Stimulated activated naive CD4-positive, alpha-beta T cell treated with Interleukin-2 at 50 U/mL for 16 hours (primary cell): ENCODE data around the gene SRGN.
"Not testable (repeated sequence)": the region's sequence is repeated elsewhere in the genome, so short reads cannot be mapped to it uniquely, and the experiment has no call there.

Experiments used
- DNase-seq: peaks from one replicate; lab custom pipeline; 2025; lab: John Stamatoyannopoulos, UW

The SRGN gene

GRCh38 chr10:69087590-69088470 lies at the start of gene SRGN:
Gene SRGN (plus strand): TSS chr10:69088103. CDS start chr10:69088158, 55 bp downstream.
- peak; percentile 75 for DNase-seq

- not testable (repeated sequence) for DNase-seq
These were observed 47.0 kb upstream of the SRGN start for GRCh38 chr10:69040904-69041303.

GRCh38 chr10:69042417-69042816 lies 45.5 kb upstream of the SRGN start:
- no peak for DNase-seq

- no peak for DNase-seq
These were observed 45.1 kb upstream of the SRGN start for GRCh38 chr10:69042838-69043237.

GRCh38 chr10:69043931-69044531 lies 43.9 kb upstream of the SRGN start:
- DNase-seq, result peak; percentile 27

- DNase-seq, result no peak
These were observed 43.4 kb upstream of the SRGN start for GRCh38 chr10:69044546-69044945.

GRCh38 chr10:69045441-69046300 lies 42.2 kb upstream of the SRGN start:
- DNase-seq, result peak; percentile 26

- DNase-seq, result no peak
These were observed 40.6 kb upstream of the SRGN start for GRCh38 chr10:69047111-69047832.

- peak; percentile 8 for DNase-seq
These were observed 39.8 kb upstream of the SRGN start for GRCh38 chr10:69048103-69048502.

GRCh38 chr10:69049566-69049961 lies 38.3 kb upstream of the SRGN start:
- DNase-seq, result no peak

- no peak for DNase-seq
These were observed 36.6 kb upstream of the SRGN start for GRCh38 chr10:69051303-69051702.

- no peak for DNase-seq
These were observed 36.0 kb upstream of the SRGN start for GRCh38 chr10:69051710-69052487.

- no peak for DNase-seq
These were observed 35.2 kb upstream of the SRGN start for GRCh38 chr10:69052736-69053135.

GRCh38 chr10:69055241-69055640 lies 32.7 kb upstream of the SRGN start:
- DNase-seq, result no peak

GRCh38 chr10:69056129-69056528 lies 31.8 kb upstream of the SRGN start:
- no peak for DNase-seq

GRCh38 chr10:69056536-69057260 lies 31.2 kb upstream of the SRGN start:
- DNase-seq, result no peak

- no peak for DNase-seq
These were observed 30.5 kb upstream of the SRGN start for GRCh38 chr10:69057261-69057950.

GRCh38 chr10:69057951-69058297 lies 30.0 kb upstream of the SRGN start:
- no peak for DNase-seq

GRCh38 chr10:69060127-69060798 lies 27.6 kb upstream of the SRGN start:
- DNase-seq, result no peak
